Measurements from ENCODE around the gene RAB3GAP1.

Gene RAB3GAP1

GRCh38 chr2:135132314-135132713, 80.2 kb downstream of the RAB3GAP1 start:
- Histone ChIP-seq H3K9me3 (replicated peaks; ENCODE audit: insufficient read depth, low read length) (no peaks in the 10 kb centered on the region), H3K27me3 (replicated peaks; ENCODE audit: insufficient read depth, low read length) (no peaks in the 10 kb centered on the region), H3K27ac (ENCODE audit: low read length) (no peak overlapping the region), H2AFZ (ENCODE audit: low read length) (no peak overlapping the region), H3F3A (ENCODE audit: insufficient read depth, low read length) (no peaks in the 10 kb centered on the region), H3K9ac (ENCODE audit: low read length) (no peak overlapping the region), H4K20me1 (ENCODE audit: insufficient read depth, low read length) (no peaks in the 10 kb centered on the region), H3K4me2 (ENCODE audit: low read depth, low read length) (no peak overlapping the region), H3K79me2 (ENCODE audit: low read length) (no peaks in the 10 kb centered on the region), H3K4me3 (ENCODE audit: low read length) (no peak overlapping the region), H3K4me1 (ENCODE audit: low read length) (no peaks in the 10 kb centered on the region), H3K9me2 (replicated peaks; ENCODE audit: insufficient read depth, low read length) (no peaks in the 10 kb centered on the region), H3K36me3 (replicated peaks; ENCODE audit: insufficient read depth, low read length) (peaks cover 14% of the 10 kb centered on the region)
- DNase-seq = no peak
- no peak for TF ChIP-seq EZH2 (optimal IDR thresholded peaks at IDR 0.05; ENCODE audit: low read depth, low read length)
- no peak for TF ChIP-seq CTCF (IDR thresholded peaks at IDR 0.05; ENCODE audit: low read length)
- no peak for TF ChIP-seq EZH2phosphoT487 (IDR thresholded peaks at IDR 0.05; ENCODE audit: low read length)

GRCh38 chr2:135140606-135141005, 88.5 kb downstream of the RAB3GAP1 start:
- Histone ChIP-seq H3K9me2 (replicated peaks; ENCODE audit: insufficient read depth, low read length) (no peaks in the 10 kb centered on the region), H3F3A (ENCODE audit: insufficient read depth, low read length) (no peaks in the 10 kb centered on the region), H4K20me1 (ENCODE audit: insufficient read depth, low read length) (no peaks in the 10 kb centered on the region), H3K4me3 (ENCODE audit: low read length) (no peak overlapping the region), H3K27ac (ENCODE audit: low read length) (no peak overlapping the region), H3K36me3 (replicated peaks; ENCODE audit: insufficient read depth, low read length) (0 out of 2 replicates have a peak, but pooled peaks cover 13% of the 10 kb centered on the region), H2AFZ (ENCODE audit: low read length) (no peak overlapping the region), H3K4me2 (ENCODE audit: low read depth, low read length) (no peak overlapping the region), H3K79me2 (ENCODE audit: low read length) (0 out of 2 replicates have a peak, but pooled peaks cover 2% of the 10 kb centered on the region), H3K4me1 (ENCODE audit: low read length) (no peaks in the 10 kb centered on the region), H3K9ac (ENCODE audit: low read length) (no peak overlapping the region), H3K27me3 (replicated peaks; ENCODE audit: insufficient read depth, low read length) (no peaks in the 10 kb centered on the region), H3K9me3 (replicated peaks; ENCODE audit: insufficient read depth, low read length) (no peaks in the 10 kb centered on the region)
- no peak for TF ChIP-seq EZH2phosphoT487 (IDR thresholded peaks at IDR 0.05; ENCODE audit: low read length)
- no peak for TF ChIP-seq CTCF (IDR thresholded peaks at IDR 0.05; ENCODE audit: low read length)
- TF ChIP-seq EZH2 (optimal IDR thresholded peaks at IDR 0.05; ENCODE audit: low read depth, low read length) = no peak
- DNase-seq = no peak

GRCh38 chr2:135142323-135142722, 90.2 kb downstream of the RAB3GAP1 start:
- no peaks in the 10 kb centered on the region for H3F3A ChIP-seq (ENCODE audit: insufficient read depth, low read length)
- H3K27ac ChIP-seq (ENCODE audit: low read length) = no peak overlapping the region
- no peak overlapping the region for H2AFZ ChIP-seq (ENCODE audit: low read length)
- no peaks in the 10 kb centered on the region for H3K4me1 ChIP-seq (ENCODE audit: low read length)
- TF ChIP-seq CTCF (IDR thresholded peaks at IDR 0.05; ENCODE audit: low read length) = no peak
- TF ChIP-seq EZH2 (optimal IDR thresholded peaks at IDR 0.05; ENCODE audit: low read depth, low read length) = no peak
- TF ChIP-seq EZH2phosphoT487 (IDR thresholded peaks at IDR 0.05; ENCODE audit: low read length) = no peak
- H3K9me3 ChIP-seq (replicated peaks; ENCODE audit: insufficient read depth, low read length) = no peaks in the 10 kb centered on the region
- H3K4me3 ChIP-seq (ENCODE audit: low read length) = no peak overlapping the region
- H3K79me2 ChIP-seq (ENCODE audit: low read length) = 0 out of 2 replicates have a peak, but pooled peaks cover 2% of the 10 kb centered on the region
- H3K27me3 ChIP-seq (replicated peaks; ENCODE audit: insufficient read depth, low read length) = no peaks in the 10 kb centered on the region
- no peak overlapping the region for H3K9ac ChIP-seq (ENCODE audit: low read length)
- DNase-seq = no peak
- H4K20me1 ChIP-seq (ENCODE audit: insufficient read depth, low read length) = no peaks in the 10 kb centered on the region
- H3K9me2 ChIP-seq (replicated peaks; ENCODE audit: insufficient read depth, low read length) = no peaks in the 10 kb centered on the region
- H3K36me3 ChIP-seq (replicated peaks; ENCODE audit: insufficient read depth, low read length) = 0 out of 2 replicates have a peak, but pooled peaks cover 13% of the 10 kb centered on the region
- H3K4me2 ChIP-seq (ENCODE audit: low read depth, low read length) = no peak overlapping the region
